RWPE1 (cell line): ENCODE results near the gene RBMS3.
A peak's percentile ranks its signal among the peaks of the same experiment; 100 is the strongest.

Experiments
- CTCF ChIA-PET: fragments of 350-600 bp; sonication (Branson Sonifier 250); formaldehyde crosslinking; extraction: SDS; loops from one replicate; lab custom pipeline; 2021; lab: Yijun Ruan, JAX
- POLR2A ChIA-PET: fragments of 400-600 bp; formaldehyde crosslinking; extraction: SDS; loops from one replicate; lab custom pipeline; 2020; ENCODE audit warnings: antibody characterized with exemption; ENCODE audit not compliant: low non-redundant PET; lab: Yijun Ruan, JAX
- DNase-seq: peaks from one replicate; pipeline ENCODE4 v3.0.0; 2012; ENCODE audit warnings: low spot score
- H3K27ac ChIP-seq: fragments of 450-650 bp; 2 replicates; pipeline ENCODE4 v1.5.1; 2017
- CTCF ChIP-seq: fragments of 450-650 bp; conservative IDR thresholded peaks from 2 replicates; pipeline ENCODE4 v1.5.1; 2017; ENCODE audit warnings: low read depth, mild to moderate bottlenecking

RBMS3 gene

DNA sequence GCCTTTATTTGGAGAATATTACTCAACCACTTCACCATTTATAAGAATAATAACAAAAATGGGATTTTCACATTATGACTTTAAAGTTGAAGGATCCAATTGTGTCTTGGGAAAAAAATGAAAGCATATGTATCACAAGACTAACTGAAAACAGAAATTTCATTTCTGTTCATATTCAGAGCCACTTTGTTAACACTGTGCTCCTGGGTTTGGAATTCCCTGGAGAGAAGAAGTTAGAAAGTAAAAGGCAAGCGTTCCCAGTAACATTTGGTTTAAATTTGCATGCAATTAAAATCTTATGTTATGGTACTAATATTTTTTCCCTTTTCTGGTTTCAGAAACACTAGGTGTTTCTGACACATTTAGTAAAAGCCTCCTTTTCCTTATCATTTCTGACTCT, 230.8 kb downstream of the RBMS3 start:
- no peak overlapping the region for H3K27ac ChIP-seq
- POLR2A ChIA-PET: no interaction called here
- no peak for DNase-seq
- no peak for TF ChIP-seq CTCF
- CTCF ChIA-PET: no interaction called here

DNA sequence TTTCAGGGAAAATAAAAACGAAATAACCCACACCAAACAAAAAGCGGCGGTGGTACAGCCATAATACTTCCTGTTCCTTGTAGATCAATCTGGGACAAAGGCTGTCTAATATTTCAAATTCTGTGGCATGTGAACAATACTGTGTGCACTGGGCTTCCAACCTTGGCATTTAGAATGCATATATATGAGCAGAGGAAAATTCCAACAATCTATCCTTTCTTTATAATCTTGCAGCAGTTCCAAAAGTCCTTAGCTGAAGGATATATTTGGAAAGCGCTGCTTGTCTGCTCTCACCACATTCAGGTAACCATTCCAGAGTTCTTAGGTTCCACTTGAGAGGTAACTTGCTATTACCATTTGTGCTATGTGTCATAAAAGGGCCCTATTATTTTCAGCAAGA, 231.8 kb downstream of the RBMS3 start:
- CTCF ChIA-PET: no interaction called here
- no peak for DNase-seq
- POLR2A ChIA-PET: no interaction called here
- no peak overlapping the region for H3K27ac ChIP-seq
- TF ChIP-seq CTCF: no peak

DNA sequence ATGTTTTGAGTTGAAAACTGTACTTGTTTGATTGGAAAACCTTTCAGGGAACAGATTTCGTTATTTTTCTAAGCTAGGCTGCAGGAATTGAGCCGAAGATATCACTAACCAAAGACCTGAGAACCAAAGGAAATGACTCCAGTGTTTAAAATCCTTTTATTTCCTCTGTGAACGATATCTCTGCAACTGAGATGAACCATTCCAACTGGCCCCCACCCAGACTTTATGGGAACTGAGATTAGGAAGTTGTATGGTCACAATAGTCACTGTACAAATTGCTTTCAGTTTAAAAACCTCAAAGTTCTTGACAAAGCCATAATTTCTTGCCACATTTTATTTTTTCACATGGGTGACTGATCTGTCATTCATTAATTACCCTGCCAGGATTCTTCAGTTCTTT, 232.4 kb downstream of the RBMS3 start:
- DNase-seq: no peak
- CTCF ChIA-PET: no interaction called here
- TF ChIP-seq CTCF: no peak
- no peak overlapping the region for H3K27ac ChIP-seq
- POLR2A ChIA-PET: no interaction called here

GRCh38 chr3:29514170-29514569, 233.3 kb downstream of the RBMS3 start:
- TF ChIP-seq CTCF: no peak
- ChIA-PET CTCF (no interaction called here), POLR2A (no interaction called here)

DNA sequence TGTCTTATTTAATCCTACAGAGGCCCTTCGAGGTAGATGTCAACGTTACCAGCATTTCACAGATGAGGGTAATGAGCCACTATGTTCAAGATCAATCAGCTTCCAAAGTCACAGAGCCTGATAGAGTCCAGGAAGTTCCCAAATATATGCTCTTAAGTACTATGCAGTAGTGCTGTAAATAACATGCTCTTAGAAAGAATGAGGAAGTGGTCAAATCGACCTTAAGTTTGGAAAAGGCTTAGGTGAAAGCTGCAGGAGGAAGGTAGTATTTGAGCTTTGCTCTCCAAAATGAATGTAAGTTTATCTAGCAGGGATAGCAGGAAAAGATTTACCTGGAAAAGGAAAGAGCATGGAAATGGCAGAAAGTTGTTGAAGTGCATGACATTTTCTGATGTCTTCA, 234.0 kb downstream of the RBMS3 start:
- no peak overlapping the region for H3K27ac ChIP-seq
- ChIA-PET POLR2A (no interaction called here), CTCF (interaction anchor here (0.7 to 0.8 kb wide), 2 partner anchors 48 to 746 kb away, joined by 3 to 4 read pairs; no protein-coding TSS in a partner anchor)
- no peak for TF ChIP-seq CTCF
- no peak for DNase-seq

More at GRCh38 chr3:29514170-29514569, 233.3 kb downstream of the RBMS3 start:
- no peak for DNase-seq
- H3K27ac ChIP-seq: no peak overlapping the region

GRCh38 chr3:29515451-29515850, 234.6 kb downstream of the RBMS3 start:
- POLR2A ChIA-PET: no interaction called here
- TF ChIP-seq CTCF: no peak
- CTCF ChIA-PET: interaction anchor here (0.8 kb wide), 1 partner anchor 746 kb away, joined by 3 read pairs; no protein-coding TSS in a partner anchor
- H3K27ac ChIP-seq: no peak overlapping the region
- DNase-seq: peak; percentile 1

DNA sequence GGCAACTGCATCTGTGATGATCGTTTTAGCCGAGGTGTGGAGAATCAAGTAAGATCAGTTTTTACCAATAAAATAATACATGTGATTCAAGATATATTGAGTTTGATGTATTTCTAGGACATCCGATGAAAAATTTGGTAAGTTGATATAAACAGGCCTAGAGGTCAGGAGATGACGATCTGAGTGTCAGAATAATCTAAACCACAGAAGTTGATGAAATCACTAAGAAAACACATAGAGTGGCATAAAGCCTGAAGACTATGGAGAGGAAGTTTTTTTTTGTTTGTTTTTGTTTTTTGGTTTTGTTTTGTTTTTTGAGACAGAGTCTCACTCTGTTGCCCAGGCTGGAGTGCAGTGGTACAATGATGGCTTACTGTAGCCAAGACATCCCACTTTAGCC, 235.3 kb downstream of the RBMS3 start:
- CTCF ChIA-PET: no interaction called here
- no peak overlapping the region for H3K27ac ChIP-seq

More for the DNA sequence above, 235.3 kb downstream of the RBMS3 start:
- no peak for TF ChIP-seq CTCF
- POLR2A ChIA-PET: no interaction called here
- DNase-seq: no peak
